Pons (tissue), 1 donor: ENCODE measurements around the gene DYNC1I1.

Experiments
- DNase-seq: peaks from one replicate; pipeline ENCODE4 v3.0.0-alpha.2; 2016; ENCODE audit warnings: low spot score

The DYNC1I1 gene

GRCh38 chr7:96026010-96026409, 253.7 kb downstream of the DYNC1I1 start:
- DNase-seq = no peak

GRCh38 chr7:96026611-96027010, 254.3 kb downstream of the DYNC1I1 start:
- no peak for DNase-seq

- DNase-seq = no peak
Observed at GRCh38 chr7:96028729-96029128, 256.4 kb downstream of the DYNC1I1 start.

GRCh38 chr7:96033009-96033598, 260.8 kb downstream of the DYNC1I1 start:
- no peak for DNase-seq

- no peak for DNase-seq
Observed at GRCh38 chr7:96034940-96035727, 262.8 kb downstream of the DYNC1I1 start.

GRCh38 chr7:96040250-96040772, 268.0 kb downstream of the DYNC1I1 start:
- no peak for DNase-seq

- DNase-seq = no peak
Observed at GRCh38 chr7:96041171-96041570, 268.8 kb downstream of the DYNC1I1 start.

GRCh38 chr7:96045181-96045580, 272.8 kb downstream of the DYNC1I1 start:
- DNase-seq = no peak

- DNase-seq = no peak
Observed at GRCh38 chr7:96045919-96046318, 273.6 kb downstream of the DYNC1I1 start.

GRCh38 chr7:96052289-96052688, 279.9 kb downstream of the DYNC1I1 start:
- no peak for DNase-seq

GRCh38 chr7:96052860-96053470, 280.6 kb downstream of the DYNC1I1 start:
- no peak for DNase-seq

- no peak for DNase-seq
Observed at GRCh38 chr7:96055717-96056116, 283.4 kb downstream of the DYNC1I1 start.

GRCh38 chr7:96059075-96059474, 286.7 kb downstream of the DYNC1I1 start:
- DNase-seq = no peak

GRCh38 chr7:96061009-96061408, 288.7 kb downstream of the DYNC1I1 start:
- no peak for DNase-seq

GRCh38 chr7:96061844-96062243, 289.5 kb downstream of the DYNC1I1 start:
- peak; percentile 12 for DNase-seq

GRCh38 chr7:96067321-96067720, 295.0 kb downstream of the DYNC1I1 start:
- no peak for DNase-seq

- no peak for DNase-seq
Observed at GRCh38 chr7:96069401-96069800, 297.0 kb downstream of the DYNC1I1 start.

GRCh38 chr7:96074871-96075270, 302.5 kb downstream of the DYNC1I1 start:
- DNase-seq = no peak

- DNase-seq = peak; percentile 74
Observed at GRCh38 chr7:96075510-96076349, 303.4 kb downstream of the DYNC1I1 start.

GRCh38 chr7:96076350-96076707, 304.0 kb downstream of the DYNC1I1 start:
- peak; percentile 24 for DNase-seq

- DNase-seq = no peak
Observed at GRCh38 chr7:96080027-96080426, 307.7 kb downstream of the DYNC1I1 start.

- no peak for DNase-seq
Observed at GRCh38 chr7:96084881-96085553, 312.7 kb downstream of the DYNC1I1 start.
